ENCODE data around the gene TBC1D14.

Gene TBC1D14

GRCh38 chr4:6926681-6927478 lies 17.3 kb downstream of the TBC1D14 start:
- DNase-seq: no peak

- DNase-seq: no peak
Observed at GRCh38 chr4:6928081-6928480, 18.5 kb downstream of the TBC1D14 start.

GRCh38 chr4:6929339-6929811 lies 19.7 kb downstream of the TBC1D14 start:
- DNase-seq: no peak

GRCh38 chr4:6929812-6930464 lies 20.3 kb downstream of the TBC1D14 start:
- peak in 1 of 56 donors; percentile 39 for DNase-seq

GRCh38 chr4:6932475-6932874 lies 22.8 kb downstream of the TBC1D14 start:
- no peak for DNase-seq

GRCh38 chr4:6932918-6933317 lies 23.3 kb downstream of the TBC1D14 start:
- DNase-seq: no peak

GRCh38 chr4:6933691-6934430 lies 24.2 kb downstream of the TBC1D14 start:
- no peak for DNase-seq

GRCh38 chr4:6935965-6936364 lies 26.3 kb downstream of the TBC1D14 start:
- DNase-seq: no peak

- no peak for DNase-seq
Observed at GRCh38 chr4:6937201-6937600, 27.6 kb downstream of the TBC1D14 start.

- no peak for DNase-seq
Observed at GRCh38 chr4:6937754-6938153, 28.1 kb downstream of the TBC1D14 start.

- DNase-seq: peak in 3 of 56 donors; percentile 21 to 41 (median 34)
Observed at GRCh38 chr4:6938237-6938636, 28.6 kb downstream of the TBC1D14 start.

- DNase-seq: peak in 4 of 56 donors; percentile 29 to 61 (median 36)
Observed at GRCh38 chr4:6938647-6939271, 29.1 kb downstream of the TBC1D14 start.

GRCh38 chr4:6939761-6940743 lies 30.4 kb downstream of the TBC1D14 start:
- DNase-seq: no peak

- DNase-seq: no peak
Observed at GRCh38 chr4:6940744-6941137, 31.1 kb downstream of the TBC1D14 start.

GRCh38 chr4:6941796-6942195 lies 32.2 kb downstream of the TBC1D14 start:
- no peak for DNase-seq

- DNase-seq: peak in 1 of 56 donors; percentile 19
Observed at GRCh38 chr4:6942238-6942800, 32.7 kb downstream of the TBC1D14 start.

GRCh38 chr4:6943012-6943884 lies 33.6 kb downstream of the TBC1D14 start:
- no peak for DNase-seq

- DNase-seq: no peak
Observed at GRCh38 chr4:6943885-6944225, 34.2 kb downstream of the TBC1D14 start.
